ENCODE measurements around the gene PLGRKT.

DNA sequence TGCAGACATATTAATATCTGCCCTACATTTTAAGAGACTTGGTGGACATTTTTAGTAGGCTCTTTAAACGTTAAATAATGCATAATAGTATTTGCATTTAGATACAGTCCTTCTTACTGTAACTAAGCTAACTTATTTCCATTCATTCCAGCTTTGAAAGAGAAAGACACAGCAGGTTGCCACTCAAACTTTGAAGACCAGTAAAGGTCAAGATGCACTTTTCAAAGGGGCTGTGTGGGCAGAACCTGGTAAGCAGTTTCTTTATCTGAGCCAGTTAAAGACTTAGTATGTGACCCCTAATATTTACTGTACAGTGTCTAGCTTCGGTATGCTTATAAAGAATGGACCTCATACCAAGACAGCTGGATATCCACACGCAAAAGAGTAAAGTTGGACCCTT is 20.8 kb downstream of the PLGRKT start:
- TF ChIP-seq, protein P1, sequence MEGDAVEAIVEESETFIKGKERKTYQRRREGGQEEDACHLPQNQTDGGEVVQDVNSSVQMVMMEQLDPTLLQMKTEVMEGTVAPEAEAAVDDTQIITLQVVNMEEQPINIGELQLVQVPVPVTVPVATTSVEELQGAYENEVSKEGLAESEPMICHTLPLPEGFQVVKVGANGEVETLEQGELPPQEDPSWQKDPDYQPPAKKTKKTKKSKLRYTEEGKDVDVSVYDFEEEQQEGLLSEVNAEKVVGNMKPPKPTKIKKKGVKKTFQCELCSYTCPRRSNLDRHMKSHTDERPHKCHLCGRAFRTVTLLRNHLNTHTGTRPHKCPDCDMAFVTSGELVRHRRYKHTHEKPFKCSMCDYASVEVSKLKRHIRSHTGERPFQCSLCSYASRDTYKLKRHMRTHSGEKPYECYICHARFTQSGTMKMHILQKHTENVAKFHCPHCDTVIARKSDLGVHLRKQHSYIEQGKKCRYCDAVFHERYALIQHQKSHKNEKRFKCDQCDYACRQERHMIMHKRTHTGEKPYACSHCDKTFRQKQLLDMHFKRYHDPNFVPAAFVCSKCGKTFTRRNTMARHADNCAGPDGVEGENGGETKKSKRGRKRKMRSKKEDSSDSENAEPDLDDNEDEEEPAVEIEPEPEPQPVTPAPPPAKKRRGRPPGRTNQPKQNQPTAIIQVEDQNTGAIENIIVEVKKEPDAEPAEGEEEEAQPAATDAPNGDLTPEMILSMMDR (conservative IDR thresholded peaks at IDR 0.05; ENCODE audit: low read length), result no peak
- no peak for TF ChIP-seq EZH2phosphoT487 (IDR thresholded peaks at IDR 0.05; ENCODE audit: borderline replicate concordance, low read depth, low read length)
